Measurements from ENCODE around the gene EPB41L3.

- TF ChIP-seq CTCF (IDR thresholded peaks at IDR 0.05; ENCODE audit: poor library complexity, severe bottlenecking) (no peak), POLR2AphosphoS5 (IDR thresholded peaks at IDR 0.05) (no peak), EZH2 (IDR thresholded peaks at IDR 0.05; ENCODE audit: borderline replicate concordance, insufficient read depth, low read length, poor library complexity, severe bottlenecking) (no peak)
Observed at GRCh38 chr18:5519448-5520298, 24.1 kb downstream of the EPB41L3 start.

Measured in neural cell (in vitro differentiated cells).